B cell (primary cell): ENCODE results near the gene GPR143. TPM values are rescaled to one million over a fixed set of nuclear protein-coding genes. Genes with fewer than 3 reads are reported as not detected.

ENCODE experiments used
- ATAC-seq: fragments of 200-7000 bp; cut with Tn5 transposase; one replicate; pipeline ENCODE4 v1.10.0; 2021; ENCODE audit warnings: low read depth, mild to moderate bottlenecking, moderate number of reproducible peaks, moderate library complexity
- CTCF ChIA-PET: fragments of 350-600 bp; sonication (Branson Sonifier 250); formaldehyde crosslinking; loops from one replicate; lab custom pipeline; 2021; ENCODE audit warnings: antibody characterized with exemption, inconsistent platforms; lab: Charles Lee
- POLR2A ChIA-PET: fragments of 350-600 bp; sonication (Branson Sonifier 250); formaldehyde crosslinking; loops from one replicate; lab custom pipeline; 2021; ENCODE audit warnings: antibody characterized with exemption; lab: Charles Lee
- DNase-seq: peaks from one replicate; pipeline ENCODE4 v3.0.0; 2013
- H2AFZ ChIP-seq: 2 replicates; pipeline ENCODE4 v1.6.1; 2012; ENCODE audit warnings: mild to moderate bottlenecking, low read depth, low read length; ENCODE audit not compliant: insufficient read depth, poor library complexity, severe bottlenecking
- H3K27ac ChIP-seq, 2 donors: 1 replicate in 1 of 2; 2 replicates in 1 of 2; pipeline ENCODE4 v1.5.1; 2012 to 2013; ENCODE audit warnings: low read length in 2 of 2, mild to moderate bottlenecking in 2 of 2, moderate library complexity in 1 of 2
- H3K27me3 ChIP-seq, 4 experiments: fragments of 200-600 bp in 1 of 4; sonication (generic) in 1 of 4; replicated peaks in 1 of 4; 1 replicate in 2 of 4; 2 replicates in 2 of 4; pipeline versions ENCODE4 v1.6.1 to v1.7.0; 2013 to 2016; ENCODE audit warnings: low read length in 3 of 4, mild to moderate bottlenecking in 2 of 4, mixed read lengths in 1 of 4, moderate library complexity in 1 of 4; ENCODE audit not compliant: insufficient read depth in 4 of 4, control insufficient read depth in 3 of 4; ENCODE audit errors: control extremely low read depth in 1 of 4
- H3K36me3 ChIP-seq, 2 experiments: replicated peaks in 1 of 2; 1 replicate in 1 of 2; 2 replicates in 1 of 2; pipeline versions ENCODE4 v1.6.1 to v1.7.1; 2013; ENCODE audit warnings: low read length in 1 of 2; ENCODE audit not compliant: insufficient read depth in 2 of 2, control insufficient read depth in 1 of 2; ENCODE audit errors: control extremely low read depth in 1 of 2, extremely low read depth in 1 of 2
- H3K4me1 ChIP-seq, 2 donors: fragments of 200-600 bp in 1 of 2; sonication (generic) in 1 of 2; 1 replicate in 1 of 2; 2 replicates in 1 of 2; pipeline versions ENCODE4 v1.5.1 to v1.6.1; 2013 to 2017; ENCODE audit warnings: low read length in 2 of 2; ENCODE audit not compliant: control insufficient read depth in 2 of 2, insufficient read depth in 2 of 2
- H3K4me2 ChIP-seq: replicated peaks from 2 replicates; pipeline ENCODE3; 2012; ENCODE audit warnings: mild to moderate bottlenecking, low read depth, low read length; ENCODE audit not compliant: poor library complexity, severe bottlenecking
- H3K4me3 ChIP-seq, 5 experiments: fragments of 200-600 bp in 1 of 5; sonication (generic) in 1 of 5; 1 replicate in 3 of 5; 2 replicates in 2 of 5; pipeline versions ENCODE4 v1.5.1 to v1.7.0; 2011 to 2016; ENCODE audit warnings: low read length in 4 of 5, mild to moderate bottlenecking in 4 of 5, low read depth in 2 of 5, control low read depth in 1 of 5, moderate library complexity in 1 of 5; ENCODE audit not compliant: insufficient read depth in 1 of 5; ENCODE audit errors: control extremely low read depth in 1 of 5, extremely low read depth in 1 of 5
- H3K79me2 ChIP-seq: fragments of 200-600 bp; sonication (generic); one replicate; pipeline ENCODE4 v1.6.0; 2016; ENCODE audit warnings: low read length; ENCODE audit not compliant: control insufficient read depth, insufficient read depth
- H3K9ac ChIP-seq: fragments of 200-600 bp; sonication (generic); 2 replicates; pipeline ENCODE4 v1.6.1; 2017; ENCODE audit warnings: mild to moderate bottlenecking, low read length, moderate library complexity
- H3K9me3 ChIP-seq, 3 donors: one replicate each; pipeline versions ENCODE4 v1.6.1 to v1.7.1; 2013; ENCODE audit warnings: low read length in 2 of 3; ENCODE audit not compliant: control insufficient read depth in 2 of 3, insufficient read depth in 1 of 3; ENCODE audit errors: control extremely low read depth in 1 of 3
- H4K20me1 ChIP-seq: 2 replicates; pipeline ENCODE4 v1.6.0; 2012; ENCODE audit warnings: mild to moderate bottlenecking, low read length; ENCODE audit not compliant: insufficient read depth, control insufficient read depth, poor library complexity, severe bottlenecking
- H3K27ac Mint-ChIP-seq: one replicate; pipeline ENCODE4 v1.8.0; 2021; ENCODE audit warnings: mixed read lengths
- H3K27me3 Mint-ChIP-seq: one replicate; pipeline ENCODE4 v1.8.0; 2021; ENCODE audit warnings: mixed read lengths
- H3K4me1 Mint-ChIP-seq: one replicate; pipeline ENCODE4 v1.8.0; 2021; ENCODE audit warnings: mixed read lengths
- H3K4me3 Mint-ChIP-seq: one replicate; pipeline ENCODE4 v1.8.0; 2021; ENCODE audit warnings: mixed read lengths
- H3K9me3 Mint-ChIP-seq: one replicate; pipeline ENCODE4 v1.8.0; 2022; ENCODE audit warnings: mixed read lengths; ENCODE audit not compliant: insufficient read depth
- EZH2 ChIP-seq: IDR thresholded peaks from 2 replicates; pipeline ENCODE4 v1.6.1; 2012; ENCODE audit warnings: borderline replicate concordance, low read depth, mild to moderate bottlenecking, moderate library complexity, low read length; ENCODE audit not compliant: insufficient read depth, poor library complexity, severe bottlenecking
- WGBS: methylation state at CpG from one replicate; pipeline ENCODE4 v1.1.5; 2013; ENCODE audit warnings: missing lambda C conversion rate; ENCODE audit not compliant: insufficient coverage; 5-methylcytosine and 5-hydroxymethylcytosine counted together
- intact Hi-C: fragments of 100-400 bp; cut with micrococcal nuclease; formaldehyde crosslinking; loops from one replicate; pipeline ENCODE4 v1.10.0; 2022
- polyA plus RNA-seq: library from polyadenylated mRNA; depleted of rRNA; stranded (reverse); fragments of >200 nt; gene quantifications from 2 replicates; pipeline ENCODE4 v1.2.3, GENCODE V29; 2012
- total RNA-seq, 2 donors: library from RNA; stranded (reverse); fragments of 120-200 nt in 1 of 2; gene quantifications; 1 replicate in 1 of 2; 2 replicates in 1 of 2; pipeline versions ENCODE4 v1.2.3 to v1.2.4, GENCODE V29; 2013 to 2022
- TF ChIP-seq, protein P1 (sequence below): fragments of 200-600 bp; IDR thresholded peaks from one replicate; pipeline ENCODE4 v1.8.0; 2022; ENCODE audit warnings: antibody characterized with exemption, mild to moderate bottlenecking

Gene GPR143
- total and polyA plus RNA-seq, 2 donors (not counting 1 experiment from before 2014, with no cell fraction given) = not detected

DNA sequence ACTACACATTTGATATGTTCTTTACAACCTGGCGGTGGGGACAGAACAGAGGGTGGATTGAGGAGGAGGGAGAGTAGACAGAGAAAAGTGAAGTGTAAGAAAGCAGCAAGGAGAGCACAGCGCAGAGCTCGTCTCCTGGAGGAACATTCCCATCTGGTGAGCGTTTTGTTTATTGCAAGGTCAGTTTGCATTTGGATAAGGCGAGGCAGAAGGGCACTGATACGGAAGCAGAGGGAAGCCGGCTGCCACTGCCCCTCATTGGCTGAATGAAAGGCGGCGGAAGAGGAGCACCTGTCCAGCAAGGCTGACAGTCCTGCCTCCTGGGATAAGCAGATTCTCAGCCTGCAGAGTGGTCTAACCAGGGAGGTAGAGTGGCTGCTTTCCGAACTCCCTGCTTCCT lies 83.2 kb downstream of the GPR143 start:
- Histone ChIP-seq H3K79me2 (no peaks in the 10 kb centered on the region), H3K9me3 (no peaks in the 10 kb centered on the region), H3K27me3 (no peaks in the 10 kb centered on the region), H3K9ac (no peak overlapping the region), H3K27ac (no peak overlapping the region), H3K36me3 (peaks cover 0 to 14% of the 10 kb centered on the region in 2 experiments), H2AFZ (no peak overlapping the region), H3K4me2 (no peak overlapping the region), H3K4me3 (no peak overlapping the region), H3K4me1 (peaks cover 14 to 23% of the 10 kb centered on the region in 2 donors), H4K20me1 (no peaks in the 10 kb centered on the region)
- Mint-ChIP-seq H3K4me3 (no peak overlapping the region), H3K4me1 (peaks cover 19% of the 10 kb centered on the region), H3K27ac (no peak overlapping the region), H3K27me3 (no peaks in the 10 kb centered on the region), H3K9me3 (no peaks in the 10 kb centered on the region)
- ATAC-seq (no peak), DNase-seq (no peak)
- POLR2A ChIA-PET = no interaction called here
- intact Hi-C loops = no loop called here
- CTCF ChIA-PET = no interaction called here
- no peak for TF ChIP-seq EZH2
- TF ChIP-seq, protein P1, sequence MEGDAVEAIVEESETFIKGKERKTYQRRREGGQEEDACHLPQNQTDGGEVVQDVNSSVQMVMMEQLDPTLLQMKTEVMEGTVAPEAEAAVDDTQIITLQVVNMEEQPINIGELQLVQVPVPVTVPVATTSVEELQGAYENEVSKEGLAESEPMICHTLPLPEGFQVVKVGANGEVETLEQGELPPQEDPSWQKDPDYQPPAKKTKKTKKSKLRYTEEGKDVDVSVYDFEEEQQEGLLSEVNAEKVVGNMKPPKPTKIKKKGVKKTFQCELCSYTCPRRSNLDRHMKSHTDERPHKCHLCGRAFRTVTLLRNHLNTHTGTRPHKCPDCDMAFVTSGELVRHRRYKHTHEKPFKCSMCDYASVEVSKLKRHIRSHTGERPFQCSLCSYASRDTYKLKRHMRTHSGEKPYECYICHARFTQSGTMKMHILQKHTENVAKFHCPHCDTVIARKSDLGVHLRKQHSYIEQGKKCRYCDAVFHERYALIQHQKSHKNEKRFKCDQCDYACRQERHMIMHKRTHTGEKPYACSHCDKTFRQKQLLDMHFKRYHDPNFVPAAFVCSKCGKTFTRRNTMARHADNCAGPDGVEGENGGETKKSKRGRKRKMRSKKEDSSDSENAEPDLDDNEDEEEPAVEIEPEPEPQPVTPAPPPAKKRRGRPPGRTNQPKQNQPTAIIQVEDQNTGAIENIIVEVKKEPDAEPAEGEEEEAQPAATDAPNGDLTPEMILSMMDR = no peak
- WGBS = 96% methylated on average over 8 of the region's 10 CpGs

DNA sequence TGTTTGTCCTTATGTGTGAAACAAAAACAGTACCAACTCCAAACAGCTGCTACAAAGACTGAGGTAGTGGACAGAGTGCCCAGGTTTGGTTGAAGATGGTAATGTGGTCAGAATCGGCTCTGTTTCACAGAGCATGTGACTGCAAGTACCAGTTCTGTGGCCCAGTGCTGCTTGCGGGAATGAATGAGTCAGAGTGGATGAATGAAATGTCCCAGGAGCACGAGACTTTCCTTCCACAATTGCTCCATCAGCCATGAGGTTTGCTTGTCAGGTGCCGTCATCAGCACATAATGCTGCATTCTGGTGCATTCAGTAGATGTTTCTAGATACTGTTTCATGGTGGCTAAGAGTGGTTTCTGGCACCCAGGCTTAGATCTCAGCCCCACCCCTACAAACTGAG lies 84.2 kb downstream of the GPR143 start:
- Mint-ChIP-seq H3K4me1 (peaks cover 29% of the 10 kb centered on the region), H3K9me3 (peaks cover 3% of the 10 kb centered on the region), H3K27me3 (no peaks in the 10 kb centered on the region), H3K27ac (no peak overlapping the region), H3K4me3 (no peak overlapping the region)
- H3K4me2 ChIP-seq = no peak overlapping the region
- TF ChIP-seq, protein P1 = no peak
- TF ChIP-seq EZH2 = no peak
- CTCF ChIA-PET = no interaction called here
- DNase-seq = no peak
- H3K4me1 ChIP-seq = peaks cover 18 to 31% of the 10 kb centered on the region in 2 donors
- H3K79me2 ChIP-seq = no peaks in the 10 kb centered on the region
- no peaks in the 10 kb centered on the region for H3K27me3 ChIP-seq
- intact Hi-C loops = no loop called here
- peaks cover 0 to 9% of the 10 kb centered on the region in 2 experiments for H3K36me3 ChIP-seq
- no peak overlapping the region for H3K9ac ChIP-seq
- H4K20me1 ChIP-seq = no peaks in the 10 kb centered on the region
- H3K4me3 ChIP-seq = no peak overlapping the region
- no peak overlapping the region for H2AFZ ChIP-seq
- ATAC-seq = no peak
- H3K27ac ChIP-seq = no peak overlapping the region
- H3K9me3 ChIP-seq = peaks cover 0 to 2% (median under 1%) of the 10 kb centered on the region in 3 donors
- no CpG with 5 or more reads among the region's 4 CpGs for WGBS
- POLR2A ChIA-PET = no interaction called here
